ENCODE results near the gene ZDHHC24. TPM values are rescaled to one million over a fixed set of nuclear protein-coding genes. Genes with fewer than 3 reads are reported as not detected.
A peak's percentile ranks its signal among the peaks of the same experiment; 100 is the strongest.

ZDHHC24 gene
- total and polyA plus RNA-seq, 7 experiments from 2014 or later, result 7.8 to 24.5 (median 17.9) TPM

GRCh38 chr11:66581261-66581660 is 35.4 kb upstream of the ZDHHC24 start:
- ATAC-seq (no peak), DNase-seq (no peak)
- Histone ChIP-seq H3K27ac (ENCODE audit: low read depth, low read length) (no peak overlapping the region), H3K36me3 (ENCODE audit: control insufficient read depth in 2 of 3, insufficient read depth in 3 of 3, low read length in 3 of 3) (no peaks in the 10 kb centered on the region), H3K4me1 (ENCODE audit: control insufficient read depth in 2 of 2, insufficient read depth in 2 of 2, low read length in 2 of 2) (peaks cover 0 to 6% of the 10 kb centered on the region in 2 donors), H3K27me3 (ENCODE audit: control insufficient read depth in 2 of 2, insufficient read depth in 2 of 2, low read length in 2 of 2) (no peaks in the 10 kb centered on the region), H3K4me3 (ENCODE audit: low read length) (no peak overlapping the region), H3K9me3 (ENCODE audit: control insufficient read depth in 2 of 3, low read length in 3 of 3) (no peaks in the 10 kb centered on the region)
- Mint-ChIP-seq H3K9me3 (peaks cover 0 to 13% (median 4%) of the 10 kb centered on the region in 11 donors), H3K36me3 (peaks cover 0 to 5% (median 0%) of the 10 kb centered on the region in 5 donors), H3K27ac (no peak overlapping the region), H3K4me3 (no peak overlapping the region), H3K4me1 (peaks cover 0 to 11% (median 8%) of the 10 kb centered on the region in 7 donors), H3K27me3 (peaks cover 0 to 13% (median 3%) of the 10 kb centered on the region in 5 donors)
- intact Hi-C loops (cut with micrococcal nuclease), result no loop called here
- POLR2A ChIA-PET, result interaction anchor here (0.9 to 3.2 kb wide), 2 partner anchors 35 to 97 kb away, joined by 5 to 27 read pairs; partner anchors contain the start of genes RBM14 and RBM4B
- CTCF ChIA-PET, result interaction anchor here (0.6 to 7.9 kb wide), 4 partner anchors 10 to 193 kb away, joined by 3 to 137 read pairs (median 4); partner anchors contain the start of gene RBM4B

DNA sequence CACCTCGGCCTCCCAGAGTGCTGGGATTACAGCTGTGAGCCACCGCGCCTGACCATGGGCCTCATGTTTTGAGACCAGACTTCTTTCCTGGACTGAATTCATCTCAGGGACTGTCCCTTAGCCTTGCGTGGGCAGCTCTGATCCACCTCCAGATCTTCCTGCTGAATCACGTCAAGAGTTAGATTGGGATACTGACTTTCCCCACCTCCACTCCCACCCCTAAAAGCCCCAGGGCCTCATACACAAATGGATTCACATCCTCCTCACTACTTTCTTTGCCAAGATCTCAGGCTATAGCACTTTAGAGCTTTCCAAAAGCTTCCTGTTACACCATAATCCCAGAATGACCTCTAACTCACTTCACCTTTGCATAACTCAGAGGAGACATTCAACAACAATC is 35.0 kb upstream of the ZDHHC24 start:
- peak in 1 of 9 donors; percentile 28 for DNase-seq
- H3K27me3 ChIP-seq (ENCODE audit: control insufficient read depth in 2 of 2, insufficient read depth in 2 of 2, low read length in 2 of 2), result no peaks in the 10 kb centered on the region
- Mint-ChIP-seq H3K4me1 (peaks cover 0 to 11% (median 8%) of the 10 kb centered on the region in 7 donors), H3K4me3 (no peak overlapping the region), H3K27me3 (peaks cover 0 to 13% (median 3%) of the 10 kb centered on the region in 5 donors), H3K36me3 (peaks cover 0 to 5% (median 0%) of the 10 kb centered on the region in 5 donors), H3K27ac (no peak overlapping the region), H3K9me3 (peaks cover 0 to 13% (median 4%) of the 10 kb centered on the region in 11 donors)
- H3K27ac ChIP-seq (ENCODE audit: low read depth, low read length), result no peak overlapping the region
- ChIA-PET CTCF (interaction anchor here (0.6 to 7.9 kb wide), 5 partner anchors 10 to 192 kb away, joined by 3 to 137 read pairs (median 4); partner anchors contain the start of genes CCDC87, CCS and RBM4B), POLR2A (interaction anchor here (0.9 to 3.2 kb wide), 2 partner anchors 36 to 97 kb away, joined by 5 to 27 read pairs; partner anchors contain the start of genes RBM14 and RBM4B)
- no peaks in the 10 kb centered on the region for H3K9me3 ChIP-seq (ENCODE audit: control insufficient read depth in 2 of 3, low read length in 3 of 3)
- H3K4me3 ChIP-seq (ENCODE audit: low read length), result no peak overlapping the region
- ATAC-seq, result no peak
- peaks cover 0 to 6% of the 10 kb centered on the region in 2 donors for H3K4me1 ChIP-seq (ENCODE audit: control insufficient read depth in 2 of 2, insufficient read depth in 2 of 2, low read length in 2 of 2)
- intact Hi-C loops (cut with micrococcal nuclease), result no loop called here
- no peaks in the 10 kb centered on the region for H3K36me3 ChIP-seq (ENCODE audit: control insufficient read depth in 2 of 3, insufficient read depth in 3 of 3, low read length in 3 of 3)

DNA sequence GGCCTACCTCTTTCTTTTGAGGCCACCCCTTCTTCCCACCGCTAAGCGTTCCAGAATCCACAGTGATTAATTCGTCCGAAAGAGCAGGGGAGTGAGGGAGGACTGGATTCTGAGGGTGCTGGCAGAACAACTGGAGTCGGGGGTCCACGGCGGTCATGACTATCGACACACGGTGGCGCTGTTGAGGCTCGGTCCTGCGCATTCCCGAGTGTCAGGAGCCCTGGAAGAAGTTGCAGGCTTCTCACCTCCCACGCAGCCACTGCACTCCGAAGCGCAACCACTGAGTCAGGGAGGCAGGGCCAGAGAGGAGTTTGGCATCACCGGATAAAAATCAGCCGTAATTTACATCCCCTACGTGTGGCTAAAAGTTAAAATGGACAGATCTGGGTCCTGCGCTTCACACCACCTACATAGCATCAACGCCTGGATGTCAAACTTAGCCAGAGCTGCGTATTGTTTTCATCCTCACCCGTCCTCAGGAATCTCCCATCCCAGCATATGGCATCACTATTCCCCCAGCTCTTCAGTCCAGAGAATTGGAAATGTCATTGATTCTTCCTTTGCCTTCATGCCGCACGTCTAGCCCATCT is 33.3 kb upstream of the ZDHHC24 start:
- ATAC-seq, result peak; percentile 91

DNA sequence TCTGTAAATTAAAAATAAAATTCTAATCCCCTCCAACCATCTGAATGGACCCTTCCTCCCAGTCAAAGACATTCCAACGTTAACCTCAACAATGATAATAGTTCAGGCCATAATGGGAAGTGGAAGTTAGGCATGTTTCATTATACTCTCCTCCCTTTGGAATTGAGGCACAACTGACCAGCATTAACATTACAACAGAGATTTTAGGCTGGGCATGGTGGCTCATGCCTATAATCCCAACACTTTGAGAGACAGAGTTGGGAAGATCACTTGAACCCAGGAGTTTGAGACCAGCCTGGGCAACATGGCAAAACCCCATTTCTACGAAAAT is 25.0 kb upstream of the ZDHHC24 start:
- no peaks in the 10 kb centered on the region for H3K36me3 Mint-ChIP-seq
- no peak for DNase-seq
- ChIA-PET POLR2A (no interaction called here), CTCF (no interaction called here)
- no peak for ATAC-seq
- H3K4me1 ChIP-seq (ENCODE audit: control insufficient read depth in 2 of 2, insufficient read depth in 2 of 2, low read length in 2 of 2), result peaks cover 0 to 6% of the 10 kb centered on the region in 2 donors
- H3K27me3 Mint-ChIP-seq, result peaks cover 6 to 51% (median 16%) of the 10 kb centered on the region in 5 donors
- intact Hi-C loops (cut with micrococcal nuclease), result no loop called here
- peaks cover 2 to 13% (median 8%) of the 10 kb centered on the region in 7 donors for H3K4me1 Mint-ChIP-seq
- H3K27ac Mint-ChIP-seq, result no peak overlapping the region
- no peaks in the 10 kb centered on the region for H3K9me3 Mint-ChIP-seq
- peak overlapping the region in 1 of 10 donors; percentile 58 for H3K4me3 Mint-ChIP-seq
- H3K27ac ChIP-seq (ENCODE audit: low read depth, low read length), result no peak overlapping the region
- no peak overlapping the region for H3K4me3 ChIP-seq (ENCODE audit: low read length)
- H3K9me3 ChIP-seq (ENCODE audit: control insufficient read depth in 2 of 3, low read length in 3 of 3), result no peaks in the 10 kb centered on the region
- no peaks in the 10 kb centered on the region for H3K36me3 ChIP-seq (ENCODE audit: control insufficient read depth in 2 of 3, insufficient read depth in 3 of 3, low read length in 3 of 3)
- H3K27me3 ChIP-seq (ENCODE audit: control insufficient read depth in 2 of 2, insufficient read depth in 2 of 2, low read length in 2 of 2), result no peaks in the 10 kb centered on the region

More for the DNA sequence above, 33.3 kb upstream of the ZDHHC24 start:
- Mint-ChIP-seq H3K36me3 (peaks cover 0 to 5% (median 0%) of the 10 kb centered on the region in 5 donors), H3K27me3 (peaks cover 0 to 25% (median 15%) of the 10 kb centered on the region in 5 donors), H3K4me3 (peak overlapping the region in 2 of 10 donors; percentile 22 to 53), H3K27ac (peak overlapping the region in 2 of 9 donors; percentile 65 to 71), H3K9me3 (peaks cover 0 to 13% (median 4%) of the 10 kb centered on the region in 11 donors), H3K4me1 (peaks cover 0 to 11% (median 8%) of the 10 kb centered on the region in 7 donors)
- ChIA-PET POLR2A (interaction anchor here (1.0 to 3.2 kb wide), 3 partner anchors 37 to 99 kb away, joined by 3 to 27 read pairs (median 3); partner anchors contain the start of genes RBM14 and RBM4B), CTCF (interaction anchor here (0.6 to 7.9 kb wide), 9 partner anchors 11 to 100 kb away, joined by 3 to 137 read pairs (median 4); partner anchors contain the start of genes CCDC87, CCS, CTSF and RBM14)
- no peak overlapping the region for H3K27ac ChIP-seq (ENCODE audit: low read depth, low read length)
- intact Hi-C loops (cut with micrococcal nuclease), result loop anchor here (1.0 to 5.0 kb wide), 6 partner anchors 38 to 255 kb away; partner anchors contain the start of genes RBM14 (in 2 of the 2) and RBM4 (in 1 of the 2)
- no peaks in the 10 kb centered on the region for H3K9me3 ChIP-seq (ENCODE audit: control insufficient read depth in 2 of 3, low read length in 3 of 3)
- peak; percentile 51 to 78 (median 66) for DNase-seq
- peaks cover 0 to 6% of the 10 kb centered on the region in 2 donors for H3K4me1 ChIP-seq (ENCODE audit: control insufficient read depth in 2 of 2, insufficient read depth in 2 of 2, low read length in 2 of 2)
- H3K27me3 ChIP-seq (ENCODE audit: control insufficient read depth in 2 of 2, insufficient read depth in 2 of 2, low read length in 2 of 2), result no peaks in the 10 kb centered on the region
- H3K36me3 ChIP-seq (ENCODE audit: control insufficient read depth in 2 of 3, insufficient read depth in 3 of 3, low read length in 3 of 3), result no peaks in the 10 kb centered on the region
- H3K4me3 ChIP-seq (ENCODE audit: low read length), result no peak overlapping the region

GRCh38 chr11:66570079-66570849 is 24.4 kb upstream of the ZDHHC24 start:
- peaks cover 6 to 45% (median 11%) of the 10 kb centered on the region in 5 donors for H3K27me3 Mint-ChIP-seq
- intact Hi-C loops (cut with micrococcal nuclease), result no loop called here
- H3K27ac ChIP-seq (ENCODE audit: low read depth, low read length), result no peak overlapping the region
- H3K4me3 Mint-ChIP-seq, result peak overlapping the region in 3 of 10 donors; percentile 6 to 58 (median 40)
- no peak overlapping the region for H3K27ac Mint-ChIP-seq
- H3K4me1 ChIP-seq (ENCODE audit: control insufficient read depth in 2 of 2, insufficient read depth in 2 of 2, low read length in 2 of 2), result peaks cover 0 to 6% of the 10 kb centered on the region in 2 donors
- DNase-seq, result no peak
- H3K27me3 ChIP-seq (ENCODE audit: control insufficient read depth in 2 of 2, insufficient read depth in 2 of 2, low read length in 2 of 2), result no peaks in the 10 kb centered on the region
- no peaks in the 10 kb centered on the region for H3K36me3 ChIP-seq (ENCODE audit: control insufficient read depth in 2 of 3, insufficient read depth in 3 of 3, low read length in 3 of 3)
- H3K9me3 Mint-ChIP-seq, result no peaks in the 10 kb centered on the region
- no peak for ATAC-seq
- no peak overlapping the region for H3K4me3 ChIP-seq (ENCODE audit: low read length)
- H3K9me3 ChIP-seq (ENCODE audit: control insufficient read depth in 2 of 3, low read length in 3 of 3), result no peaks in the 10 kb centered on the region
- POLR2A ChIA-PET, result interaction anchor here (0.7 kb wide), 2 partner anchors 112 to 610 kb away, joined by 4 read pairs; no protein-coding TSS in a partner anchor
- H3K4me1 Mint-ChIP-seq, result peaks cover 2 to 13% (median 8%) of the 10 kb centered on the region in 7 donors
- CTCF ChIA-PET, result interaction anchor here (0.7 to 2.9 kb wide), 3 partner anchors 108 to 116 kb away, joined by 3 to 20 read pairs (median 4); partner anchors contain the start of gene RBM4B
- peaks cover 0 to 3% (median 0%) of the 10 kb centered on the region in 5 donors for H3K36me3 Mint-ChIP-seq

- intact Hi-C loops (cut with micrococcal nuclease), result loop anchor here in 1 of 2 donors (2.0 kb wide), 1 partner anchor 22 kb away; the partner anchor contains the start of genes ACTN3 and ZDHHC24
- no peaks in the 10 kb centered on the region for H3K9me3 Mint-ChIP-seq
- Histone ChIP-seq H3K4me1 (ENCODE audit: control insufficient read depth in 2 of 2, insufficient read depth in 2 of 2, low read length in 2 of 2) (peaks cover 0 to 6% of the 10 kb centered on the region in 2 donors), H3K4me3 (ENCODE audit: low read length) (no peak overlapping the region), H3K27ac (ENCODE audit: low read depth, low read length) (no peak overlapping the region), H3K9me3 (ENCODE audit: control insufficient read depth in 2 of 3, low read length in 3 of 3) (no peaks in the 10 kb centered on the region), H3K36me3 (ENCODE audit: control insufficient read depth in 2 of 3, insufficient read depth in 3 of 3, low read length in 3 of 3) (no peaks in the 10 kb centered on the region), H3K27me3 (ENCODE audit: control insufficient read depth in 2 of 2, insufficient read depth in 2 of 2, low read length in 2 of 2) (no peaks in the 10 kb centered on the region)
- peaks cover 2 to 13% (median 8%) of the 10 kb centered on the region in 7 donors for H3K4me1 Mint-ChIP-seq
- peak overlapping the region in 5 of 10 donors; percentile 78 to 89 (median 82) for H3K4me3 Mint-ChIP-seq
- ChIA-PET POLR2A (interaction anchor here (0.6 to 3.0 kb wide), 8 partner anchors 10 to 917 kb away, joined by 3 to 18 read pairs (median 4); partner anchors contain the start of genes RBM14, RBM4B and ZDHHC24), CTCF (interaction anchor here (0.6 to 2.9 kb wide), 6 partner anchors 8 to 1836 kb away, joined by 3 to 20 read pairs (median 4); partner anchors contain the start of gene RBM4B)
- DNase-seq (no peak), ATAC-seq (no peak)
- peaks cover 0 to 3% (median 0%) of the 10 kb centered on the region in 5 donors for H3K36me3 Mint-ChIP-seq
- H3K27me3 Mint-ChIP-seq, result peaks cover 0 to 39% (median 4%) of the 10 kb centered on the region in 5 donors
- H3K27ac Mint-ChIP-seq, result peak overlapping the region in 2 of 9 donors; percentile 77 to 88
These were observed 23.2 kb upstream of the ZDHHC24 start for GRCh38 chr11:66569076-66569475.
